ENCODE data around the gene SFTPD.

Gene SFTPD

GRCh38 chr10:79939969-79940368 is 8.9 kb downstream of the SFTPD start:
- TF ChIP-seq GATA1 (IDR thresholded peaks at IDR 0.05; ENCODE audit: low read depth, low read length) = no peak
- no peak for TF ChIP-seq POLR2A (IDR thresholded peaks at IDR 0.05; ENCODE audit: low read length)
- DNase-seq = no peak

- TF ChIP-seq GATA1 (IDR thresholded peaks at IDR 0.05; ENCODE audit: low read depth, low read length) = no peak
- TF ChIP-seq POLR2A (IDR thresholded peaks at IDR 0.05; ENCODE audit: low read length) = no peak
- DNase-seq = no peak
Measured at GRCh38 chr10:79938728-79939406, 10.0 kb downstream of the SFTPD start.

GRCh38 chr10:79937701-79938151 is 11.2 kb downstream of the SFTPD start:
- TF ChIP-seq GATA1 (IDR thresholded peaks at IDR 0.05; ENCODE audit: low read depth, low read length) = no peak
- DNase-seq = no peak

- no peak for DNase-seq
- TF ChIP-seq POLR2A (IDR thresholded peaks at IDR 0.05; ENCODE audit: low read length) (no peak), GATA1 (IDR thresholded peaks at IDR 0.05; ENCODE audit: low read depth, low read length) (no peak)
Measured at GRCh38 chr10:79936625-79937615, 12.0 kb downstream of the SFTPD start.

- no peak for TF ChIP-seq GATA1 (IDR thresholded peaks at IDR 0.05; ENCODE audit: low read depth, low read length)
- TF ChIP-seq POLR2A (IDR thresholded peaks at IDR 0.05; ENCODE audit: low read length) = no peak
- DNase-seq = no peak
Measured at GRCh38 chr10:79933961-79934360, 14.9 kb downstream of the SFTPD start.

GRCh38 chr10:79932841-79933379 is 16.0 kb downstream of the SFTPD start:
- TF ChIP-seq POLR2A (IDR thresholded peaks at IDR 0.05; ENCODE audit: low read length) (no peak), GATA1 (IDR thresholded peaks at IDR 0.05; ENCODE audit: low read depth, low read length) (no peak)

GRCh38 chr10:79932307-79932706 is 16.6 kb downstream of the SFTPD start:
- DNase-seq = no peak
- TF ChIP-seq GATA1 (IDR thresholded peaks at IDR 0.05; ENCODE audit: low read depth, low read length) (no peak), POLR2A (IDR thresholded peaks at IDR 0.05; ENCODE audit: low read length) (no peak)

More at GRCh38 chr10:79932841-79933379, 16.0 kb downstream of the SFTPD start:
- DNase-seq = no peak

GRCh38 chr10:79930751-79931150 is 18.2 kb downstream of the SFTPD start:
- DNase-seq = no peak
- TF ChIP-seq GATA1 (IDR thresholded peaks at IDR 0.05; ENCODE audit: low read depth, low read length) = no peak
- TF ChIP-seq POLR2A (IDR thresholded peaks at IDR 0.05; ENCODE audit: low read length) = no peak

GRCh38 chr10:79930267-79930666 is 18.6 kb downstream of the SFTPD start:
- no peak for TF ChIP-seq POLR2A (IDR thresholded peaks at IDR 0.05; ENCODE audit: low read length)
- no peak for TF ChIP-seq GATA1 (IDR thresholded peaks at IDR 0.05; ENCODE audit: low read depth, low read length)
- no peak for DNase-seq

GRCh38 chr10:79929409-79929904 is 19.4 kb downstream of the SFTPD start:
- DNase-seq = peak; percentile 81 to 92

GRCh38 chr10:79928028-79928583 is 20.8 kb downstream of the SFTPD start:
- no peak for DNase-seq
- no peak for TF ChIP-seq GATA1 (IDR thresholded peaks at IDR 0.05; ENCODE audit: low read depth, low read length)
- no peak for TF ChIP-seq POLR2A (IDR thresholded peaks at IDR 0.05; ENCODE audit: low read length)

More at GRCh38 chr10:79929409-79929904, 19.4 kb downstream of the SFTPD start:
- TF ChIP-seq POLR2A (IDR thresholded peaks at IDR 0.05; ENCODE audit: low read length) (no peak), GATA1 (IDR thresholded peaks at IDR 0.05; ENCODE audit: low read depth, low read length) (no peak)

GRCh38 chr10:79927111-79927828 is 21.6 kb downstream of the SFTPD start:
- no peak for DNase-seq
- no peak for TF ChIP-seq POLR2A (IDR thresholded peaks at IDR 0.05; ENCODE audit: low read length)
- TF ChIP-seq GATA1 (IDR thresholded peaks at IDR 0.05; ENCODE audit: low read depth, low read length) = no peak

GRCh38 chr10:79926037-79926436 is 22.9 kb downstream of the SFTPD start:
- no peak for DNase-seq
- TF ChIP-seq GATA1 (IDR thresholded peaks at IDR 0.05; ENCODE audit: low read depth, low read length) (no peak), POLR2A (IDR thresholded peaks at IDR 0.05; ENCODE audit: low read length) (no peak)
